T-cell (primary cell): ENCODE data around the gene UCK1. TPM values are rescaled to one million over a fixed set of nuclear protein-coding genes. Genes with fewer than 3 reads are reported as not detected.

Source experiments
- ATAC-seq, 4 experiments: fragments of 200-7000 bp in 3 of 4; fragments of 150-1000 bp in 1 of 4; cut with Tn5 transposase; replicated peaks in 1 of 4; 1 replicate in 3 of 4; 2 replicates in 1 of 4; pipeline ENCODE4 v1.10.0; 2021; ENCODE audit warnings: moderate library complexity in 3 of 4, mild to moderate bottlenecking in 2 of 4, moderate number of reproducible peaks in 1 of 4
- CTCF ChIA-PET, 2 donors: fragments of 300-600 bp; sonication (Branson Sonifier 250); formaldehyde crosslinking; loops; one replicate each; lab custom pipeline; 2022; ENCODE audit warnings: antibody characterized with exemption in 2 of 2; lab: Charles Lee
- POLR2A ChIA-PET, 2 donors: fragments of 300-600 bp; sonication (Branson Sonifier 250); formaldehyde crosslinking; loops; one replicate each; lab custom pipeline; 2022; ENCODE audit warnings: antibody characterized with exemption in 2 of 2; lab: Charles Lee
- DNase-seq, 35 experiments: peaks; one replicate each; pipeline versions ENCODE4 v3.0.0 to v3.0.0-alpha.2; 2013 to 2023
- H3K27ac ChIP-seq: one replicate; pipeline ENCODE4 v1.5.1; 2013; ENCODE audit warnings: low read length
- H3K27me3 ChIP-seq, 2 experiments: replicated peaks in 1 of 2; 1 replicate in 1 of 2; 2 replicates in 1 of 2; pipeline versions ENCODE4 v1.6.1 to v1.7.0; 2013; ENCODE audit warnings: low read length in 1 of 2, mixed read lengths in 1 of 2; ENCODE audit not compliant: control insufficient read depth in 2 of 2, insufficient read depth in 2 of 2; ENCODE audit errors: extremely low read depth in 1 of 2
- H3K36me3 ChIP-seq, 2 donors: 1 replicate in 1 of 2; 2 replicates in 1 of 2; pipeline versions ENCODE4 v1.6.1 to v1.7.0; 2013; ENCODE audit warnings: low read length in 1 of 2; ENCODE audit not compliant: control insufficient read depth in 2 of 2, insufficient read depth in 1 of 2; ENCODE audit errors: extremely low read depth in 1 of 2
- H3K4me1 ChIP-seq, 2 experiments: 1 replicate in 1 of 2; 2 replicates in 1 of 2; pipeline versions ENCODE4 v1.6.1 to v1.7.0; 2013; ENCODE audit warnings: low read length in 2 of 2, mixed read lengths in 1 of 2; ENCODE audit not compliant: insufficient read depth in 2 of 2, control insufficient read depth in 1 of 2; ENCODE audit errors: extremely low read depth in 1 of 2
- H3K4me3 ChIP-seq, 2 donors: 1 replicate in 1 of 2; 2 replicates in 1 of 2; pipeline versions ENCODE4 v1.5.1 to v1.7.0; 2013; ENCODE audit warnings: mild to moderate bottlenecking in 2 of 2, low read length in 1 of 2, moderate library complexity in 1 of 2; ENCODE audit not compliant: control insufficient read depth in 1 of 2; ENCODE audit errors: extremely low read depth in 1 of 2
- H3K9me3 ChIP-seq: 2 replicates; pipeline ENCODE4 v1.7.0; 2013
- H3K27ac Mint-ChIP-seq, 2 donors: one replicate each; pipeline ENCODE4 v1.8.0; 2020 to 2021; ENCODE audit warnings: mild to moderate bottlenecking in 2 of 2, mixed read lengths in 2 of 2
- H3K27me3 Mint-ChIP-seq, 2 donors: one replicate each; pipeline ENCODE4 v1.8.0; 2021 to 2022; ENCODE audit warnings: mixed read lengths in 2 of 2
- H3K36me3 Mint-ChIP-seq: one replicate; pipeline ENCODE4 v1.8.0; 2021; ENCODE audit warnings: mixed read lengths
- H3K4me1 Mint-ChIP-seq, 3 donors: one replicate each; pipeline ENCODE4 v1.8.0; 2020 to 2022; ENCODE audit warnings: mixed read lengths in 3 of 3, mild to moderate bottlenecking in 1 of 3
- H3K4me3 Mint-ChIP-seq, 3 donors: one replicate each; pipeline ENCODE4 v1.8.0; 2020 to 2022; ENCODE audit warnings: mild to moderate bottlenecking in 3 of 3, mixed read lengths in 3 of 3, moderate library complexity in 3 of 3
- H3K9me3 Mint-ChIP-seq, 3 donors: one replicate each; pipeline ENCODE4 v1.8.0; 2020 to 2022; ENCODE audit warnings: mixed read lengths in 3 of 3
- WGBS: methylation state at CpG from one replicate; pipeline ENCODE4 v1.1.5; 2013; ENCODE audit warnings: missing lambda C conversion rate; ENCODE audit not compliant: insufficient coverage; 5-methylcytosine and 5-hydroxymethylcytosine counted together
- total RNA-seq, 35 experiments: library from RNA in 6 of 35; stranded (reverse) in 6 of 35; fragments of 120-200 nt in 1 of 35; gene quantifications; one replicate each; pipeline versions ENCODE4 v1.2.1 to v1.2.4 and lab custom pipeline; 2013 to 2026

Gene UCK1
- total RNA-seq, 5 donors from 2014 or later (not counting 1 experiment from before 2014, with no cell fraction given) = 20.0 to 34.7 (median 32.0) TPM

DNA sequence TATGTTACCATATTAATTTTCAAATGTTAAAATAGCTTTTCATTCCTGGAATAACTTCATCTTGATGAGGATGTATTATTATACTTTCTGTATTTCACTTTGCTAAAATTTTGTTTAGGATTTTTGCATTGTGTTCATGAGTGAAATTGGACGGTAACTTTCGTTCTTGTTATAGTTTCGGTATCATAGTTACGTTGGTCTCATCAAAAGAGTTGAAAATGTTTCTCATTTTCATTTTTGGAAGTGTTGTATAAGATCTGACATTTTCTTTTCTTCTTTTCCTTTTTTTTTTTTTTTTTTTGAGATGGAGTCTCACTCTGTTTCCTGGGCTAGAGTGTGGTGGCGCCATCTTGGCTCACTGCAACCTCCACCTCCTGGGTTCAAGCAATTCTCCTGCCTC is 34.3 kb upstream of the UCK1 start:
- no peaks in the 10 kb centered on the region for H3K36me3 ChIP-seq
- Mint-ChIP-seq H3K36me3 (peaks cover 19% of the 10 kb centered on the region), H3K27me3 (no peaks in the 10 kb centered on the region), H3K4me1 (peaks cover 0 to 6% (median 0%) of the 10 kb centered on the region in 3 donors), H3K9me3 (no peaks in the 10 kb centered on the region), H3K4me3 (no peak overlapping the region), H3K27ac (no peak overlapping the region)
- DNase-seq = no peak
- no peak overlapping the region for H3K4me3 ChIP-seq
- ChIA-PET CTCF (interaction anchor here in 1 of 2 donors (0.7 kb wide), 1 partner anchor 25 kb away, joined by 3 read pairs; no protein-coding TSS in a partner anchor), POLR2A (interaction anchor here in 1 of 2 donors (0.5 kb wide), 1 partner anchor 317 kb away, joined by 3 read pairs; no protein-coding TSS in a partner anchor)
- no peak overlapping the region for H3K27ac ChIP-seq
- H3K4me1 ChIP-seq = no peaks in the 10 kb centered on the region
- no peaks in the 10 kb centered on the region for H3K27me3 ChIP-seq
- no CpG with 5 or more reads among the region's 5 CpGs for WGBS
- no peak for ATAC-seq
- H3K9me3 ChIP-seq = peaks cover 2% of the 10 kb centered on the region

DNA sequence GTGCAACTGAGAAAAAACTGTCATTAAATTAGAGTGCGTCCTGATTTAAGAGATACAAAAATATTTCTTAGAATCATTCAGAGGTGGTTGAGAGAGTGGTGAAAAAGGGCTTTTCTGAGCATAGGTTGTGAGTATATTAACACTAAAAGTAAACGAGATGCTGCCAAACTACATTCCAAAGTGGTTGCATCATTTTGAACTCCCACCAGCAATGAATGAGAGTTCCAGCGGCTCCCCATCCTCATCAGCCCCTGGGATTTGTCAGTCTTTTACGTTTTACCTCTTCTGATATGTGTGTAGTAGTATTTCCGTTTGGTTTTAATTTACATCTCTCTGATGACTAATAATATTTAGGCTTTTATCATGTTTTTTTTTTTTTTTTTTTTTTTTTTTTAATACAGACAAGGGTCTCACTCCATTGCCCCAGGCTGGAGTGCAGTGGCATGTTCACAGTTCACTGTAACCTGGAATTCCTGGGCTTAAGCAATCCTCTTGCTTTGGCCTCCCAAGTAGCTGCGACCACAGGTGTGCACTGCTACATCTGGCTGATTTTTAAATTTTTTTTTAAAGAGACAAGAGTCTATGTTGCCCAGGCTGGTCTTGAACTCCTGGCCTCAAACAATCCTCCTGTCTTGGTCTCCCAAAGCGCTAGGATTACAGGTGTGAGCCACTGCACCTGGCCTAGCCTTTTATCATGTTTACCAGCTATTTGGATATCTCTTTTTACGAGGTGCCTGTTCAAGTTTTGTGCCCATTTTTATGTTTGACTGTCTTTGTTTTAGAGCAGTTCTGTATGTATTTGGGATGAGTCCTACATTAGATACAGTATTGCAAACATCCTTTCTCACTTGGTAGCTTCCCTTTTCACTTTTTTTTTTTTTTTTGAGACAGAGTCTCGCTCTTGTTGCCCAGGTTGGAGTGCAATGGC is 31.2 kb upstream of the UCK1 start:
- ChIA-PET CTCF (interaction anchor here (0.6 kb wide), 2 partner anchors 30 to 127 kb away, joined by 4 read pairs; no protein-coding TSS in a partner anchor), POLR2A (interaction anchor here in 1 of 2 donors (0.6 to 0.7 kb wide), 2 partner anchors 106 to 201 kb away, joined by 3 to 7 read pairs; no protein-coding TSS in a partner anchor)
- no peaks in the 10 kb centered on the region for H3K36me3 Mint-ChIP-seq
- DNase-seq (no peak), ATAC-seq (no peak)
- peaks cover 0 to 6% (median 0%) of the 10 kb centered on the region in 3 donors for H3K4me1 Mint-ChIP-seq
- Histone ChIP-seq H3K27ac (no peak overlapping the region), H3K4me3 (no peak overlapping the region), H3K9me3 (peaks cover 2% of the 10 kb centered on the region), H3K27me3 (no peaks in the 10 kb centered on the region), H3K36me3 (no peaks in the 10 kb centered on the region), H3K4me1 (no peaks in the 10 kb centered on the region)
- H3K27ac Mint-ChIP-seq = no peak overlapping the region
- H3K4me3 Mint-ChIP-seq = no peak overlapping the region
- H3K27me3 Mint-ChIP-seq = no peaks in the 10 kb centered on the region
- H3K9me3 Mint-ChIP-seq = no peaks in the 10 kb centered on the region
- 100% methylated on average over 1 of the region's 9 CpGs for WGBS

- Histone ChIP-seq H3K4me3 (no peak overlapping the region), H3K36me3 (no peaks in the 10 kb centered on the region), H3K9me3 (peaks cover 2% of the 10 kb centered on the region), H3K27me3 (peaks cover 0 to 14% of the 10 kb centered on the region in 2 experiments), H3K27ac (no peak overlapping the region), H3K4me1 (peaks cover 0 to 5% of the 10 kb centered on the region in 2 experiments)
- no peaks in the 10 kb centered on the region for H3K9me3 Mint-ChIP-seq
- H3K27me3 Mint-ChIP-seq = peaks cover 16 to 19% of the 10 kb centered on the region in 2 donors
- ATAC-seq (no peak), DNase-seq (peak in 1 of 35 experiments; percentile 34)
- ChIA-PET POLR2A (interaction anchor here in 1 of 2 donors (0.6 kb wide), 1 partner anchor 24 kb away, joined by 3 read pairs; no protein-coding TSS in a partner anchor), CTCF (interaction anchor here in 1 of 2 donors (0.6 kb wide), 1 partner anchor 127 kb away, joined by 6 read pairs; no protein-coding TSS in a partner anchor)
- no peaks in the 10 kb centered on the region for H3K36me3 Mint-ChIP-seq
- no peak overlapping the region for H3K27ac Mint-ChIP-seq
- H3K4me3 Mint-ChIP-seq = no peak overlapping the region
- H3K4me1 Mint-ChIP-seq = peaks cover 4 to 5% (median 5%) of the 10 kb centered on the region in 3 donors
- WGBS = no CpG with 5 or more reads among the region's 1 CpG
Measured at GRCh38 chr9:131559421-131560000, 28.4 kb upstream of the UCK1 start.

GRCh38 chr9:131557855-131558548 is 26.9 kb upstream of the UCK1 start:
- Mint-ChIP-seq H3K36me3 (peaks cover under 1% of the 10 kb centered on the region), H3K27ac (no peak overlapping the region), H3K4me1 (peaks cover 4 to 5% (median 5%) of the 10 kb centered on the region in 3 donors), H3K4me3 (no peak overlapping the region), H3K9me3 (no peaks in the 10 kb centered on the region), H3K27me3 (peaks cover 27 to 29% of the 10 kb centered on the region in 2 donors)
- Histone ChIP-seq H3K27me3 (peaks cover 3 to 28% of the 10 kb centered on the region in 2 experiments), H3K4me3 (no peak overlapping the region), H3K9me3 (peaks cover 2% of the 10 kb centered on the region), H3K4me1 (peaks cover 0 to 5% of the 10 kb centered on the region in 2 experiments), H3K36me3 (no peaks in the 10 kb centered on the region), H3K27ac (no peak overlapping the region)
- DNase-seq = no peak
- ATAC-seq = no peak
- ChIA-PET CTCF (no interaction called here), POLR2A (no interaction called here)
- 93% methylated on average over 24 of the region's 25 CpGs for WGBS

DNA sequence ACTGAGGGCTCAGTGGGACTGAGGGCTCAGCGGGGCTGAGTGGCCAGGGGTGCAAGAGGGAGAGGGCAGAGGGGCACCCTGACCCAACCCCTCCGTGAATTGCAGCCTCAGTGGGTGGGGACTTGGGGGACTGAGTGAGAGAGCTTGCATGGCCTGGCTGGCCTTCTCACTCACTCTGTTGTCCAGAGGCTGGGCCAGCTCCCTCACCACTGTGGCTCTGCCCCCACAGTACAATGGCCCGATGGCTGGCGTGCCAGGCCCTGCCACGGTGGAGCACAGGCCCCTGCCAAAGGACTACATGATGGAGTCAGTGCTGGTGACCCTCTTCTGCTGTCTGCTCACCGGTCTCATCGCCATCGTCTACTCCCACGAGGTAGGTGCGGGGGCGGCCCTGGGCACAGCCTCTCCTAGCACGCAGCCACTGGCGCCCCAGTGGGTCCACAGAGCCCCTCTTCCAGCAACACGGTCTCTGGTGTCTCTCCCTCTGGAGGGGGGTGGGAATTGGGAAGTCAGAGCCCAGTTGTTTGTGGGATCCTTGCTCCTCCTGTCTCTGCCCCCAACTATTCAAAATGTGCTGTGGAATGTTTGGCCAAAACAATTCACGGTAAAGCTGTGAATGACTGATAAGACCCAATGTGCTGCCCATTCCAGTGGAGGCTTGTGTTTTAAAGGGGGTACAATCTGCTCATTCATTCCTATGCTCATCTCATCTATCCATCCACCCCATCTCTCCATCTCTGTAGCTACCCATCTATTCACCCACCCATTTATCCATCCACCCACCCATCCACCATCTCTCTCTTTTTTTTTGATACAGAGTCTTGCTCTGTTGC is 25.0 kb upstream of the UCK1 start:
- peak overlapping the region in 2 of 3 donors; percentile 34 for H3K4me3 Mint-ChIP-seq
- H3K27me3 Mint-ChIP-seq = peaks cover 32 to 38% of the 10 kb centered on the region in 2 donors
- 96% methylated on average over 11 of the region's 15 CpGs for WGBS
- H3K4me1 ChIP-seq = peaks cover 0 to 5% of the 10 kb centered on the region in 2 experiments
- no peak overlapping the region for H3K4me3 ChIP-seq
- ATAC-seq = no peak
- no peak overlapping the region for H3K27ac ChIP-seq
- no peak for DNase-seq
- peaks cover 3% of the 10 kb centered on the region for H3K36me3 Mint-ChIP-seq
- H3K9me3 Mint-ChIP-seq = no peaks in the 10 kb centered on the region
- POLR2A ChIA-PET = no interaction called here
- peak overlapping the region in 1 of 2 donors; percentile 6 for H3K27ac Mint-ChIP-seq
- H3K4me1 Mint-ChIP-seq = peaks cover 4 to 5% (median 5%) of the 10 kb centered on the region in 3 donors
- CTCF ChIA-PET = no interaction called here
- H3K27me3 ChIP-seq = peaks cover 3 to 37% of the 10 kb centered on the region in 2 experiments
- H3K36me3 ChIP-seq = no peaks in the 10 kb centered on the region
- H3K9me3 ChIP-seq = no peaks in the 10 kb centered on the region
